Activated CD4-positive, alpha-beta T cell treated with anti-CD3 and anti-CD28 coated beads, Interleukin-10, Interleukin-2, amounts not matched to agents 100 ng/mL and 50 ng/mL, durations not matched to agents 16 hours and 8 hours (primary cell): ENCODE measurements around the gene OFD1.

Experiments used
- DNase-seq: peaks from one replicate; pipeline ENCODE4 v3.0.0-alpha.2; 2020

The OFD1 gene, protein sequence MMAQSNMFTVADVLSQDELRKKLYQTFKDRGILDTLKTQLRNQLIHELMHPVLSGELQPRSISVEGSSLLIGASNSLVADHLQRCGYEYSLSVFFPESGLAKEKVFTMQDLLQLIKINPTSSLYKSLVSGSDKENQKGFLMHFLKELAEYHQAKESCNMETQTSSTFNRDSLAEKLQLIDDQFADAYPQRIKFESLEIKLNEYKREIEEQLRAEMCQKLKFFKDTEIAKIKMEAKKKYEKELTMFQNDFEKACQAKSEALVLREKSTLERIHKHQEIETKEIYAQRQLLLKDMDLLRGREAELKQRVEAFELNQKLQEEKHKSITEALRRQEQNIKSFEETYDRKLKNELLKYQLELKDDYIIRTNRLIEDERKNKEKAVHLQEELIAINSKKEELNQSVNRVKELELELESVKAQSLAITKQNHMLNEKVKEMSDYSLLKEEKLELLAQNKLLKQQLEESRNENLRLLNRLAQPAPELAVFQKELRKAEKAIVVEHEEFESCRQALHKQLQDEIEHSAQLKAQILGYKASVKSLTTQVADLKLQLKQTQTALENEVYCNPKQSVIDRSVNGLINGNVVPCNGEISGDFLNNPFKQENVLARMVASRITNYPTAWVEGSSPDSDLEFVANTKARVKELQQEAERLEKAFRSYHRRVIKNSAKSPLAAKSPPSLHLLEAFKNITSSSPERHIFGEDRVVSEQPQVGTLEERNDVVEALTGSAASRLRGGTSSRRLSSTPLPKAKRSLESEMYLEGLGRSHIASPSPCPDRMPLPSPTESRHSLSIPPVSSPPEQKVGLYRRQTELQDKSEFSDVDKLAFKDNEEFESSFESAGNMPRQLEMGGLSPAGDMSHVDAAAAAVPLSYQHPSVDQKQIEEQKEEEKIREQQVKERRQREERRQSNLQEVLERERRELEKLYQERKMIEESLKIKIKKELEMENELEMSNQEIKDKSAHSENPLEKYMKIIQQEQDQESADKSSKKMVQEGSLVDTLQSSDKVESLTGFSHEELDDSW

DNA sequence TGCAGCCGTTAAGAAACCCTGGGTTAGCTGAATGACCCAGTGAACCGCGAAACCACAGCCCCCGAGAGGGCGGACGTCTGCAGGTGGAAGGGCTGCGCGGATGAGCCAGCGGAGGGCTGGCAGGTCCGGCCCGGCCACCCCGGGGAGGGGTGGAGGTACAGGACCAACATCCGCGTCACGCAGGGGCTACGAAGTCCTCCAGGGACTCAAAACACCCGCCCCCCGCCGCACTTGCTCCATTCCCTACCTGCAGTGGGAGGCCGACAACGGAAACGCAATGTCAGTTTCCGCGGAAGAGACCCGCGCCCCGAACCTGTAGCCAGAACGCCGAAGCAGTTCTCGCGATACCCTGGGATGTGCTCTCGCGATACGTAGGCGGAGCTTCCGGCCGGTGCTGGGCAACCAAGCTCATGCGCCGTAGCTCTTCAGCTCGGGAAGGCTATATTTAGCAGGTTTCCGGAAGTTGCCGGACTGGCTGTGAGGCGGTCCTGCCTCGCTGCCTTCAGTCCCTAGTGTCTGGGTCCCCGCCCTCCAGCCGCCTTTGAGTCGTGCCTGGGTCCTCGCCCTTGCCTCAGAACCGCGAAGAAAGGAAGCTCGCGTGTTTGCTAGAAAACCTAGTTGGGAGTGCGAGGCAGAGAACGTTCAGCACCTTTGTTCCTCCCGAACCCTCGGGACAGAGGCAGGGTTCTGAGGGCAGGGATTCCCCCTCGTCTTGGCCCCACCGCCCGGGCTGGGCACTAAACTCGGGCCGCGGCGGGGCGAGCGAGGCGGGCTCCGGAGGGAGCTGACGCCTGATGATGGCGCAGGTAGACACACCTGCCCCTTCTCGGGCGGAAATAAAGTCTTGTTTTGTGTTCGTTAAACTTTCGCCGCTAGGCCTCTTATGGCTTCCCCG lies at the start of gene OFD1, which contains the start of gene TRAPPC2:
OFD1 (plus strand) TSS at position 471 of the 895 bp plus-strand sequence; CDS start at position 795, 324 bp downstream.
TRAPPC2 (minus strand) TSS at position 343 of the 895 bp plus-strand sequence. CDS start 14,657 bp downstream, outside the sequence.
- DNase-seq: peak; percentile 97

DNA sequence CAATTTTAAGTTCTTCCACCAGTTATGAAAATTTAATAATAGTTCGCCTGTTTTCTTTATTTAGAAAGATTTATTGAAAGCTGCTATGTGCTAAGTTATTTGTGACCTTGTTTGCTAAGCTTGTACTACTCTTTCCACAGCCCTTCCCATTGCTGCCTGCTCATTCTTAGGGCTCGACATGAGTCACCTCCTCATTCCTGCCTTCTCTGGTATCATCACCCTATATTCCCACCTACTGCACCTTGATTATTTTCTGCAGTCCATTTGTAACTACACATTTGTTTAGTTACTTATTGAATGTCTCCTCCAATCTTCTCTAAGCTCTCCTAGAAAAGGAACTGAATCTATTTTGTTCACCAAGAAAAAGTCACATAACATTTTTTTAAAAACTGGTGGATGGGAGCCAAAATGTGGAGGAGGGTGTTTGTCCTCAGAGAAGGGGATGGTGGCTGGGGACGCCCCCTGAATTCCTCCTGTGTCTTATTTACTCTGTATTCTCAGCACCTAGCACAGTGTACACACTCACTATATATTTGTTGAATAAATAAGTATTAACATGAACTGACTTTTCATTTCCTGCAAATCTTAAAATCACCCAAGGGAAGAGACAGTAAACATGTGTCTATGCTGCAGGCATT lies 49.3 kb upstream of the OFD1 start:
- DNase-seq: no peak

DNA sequence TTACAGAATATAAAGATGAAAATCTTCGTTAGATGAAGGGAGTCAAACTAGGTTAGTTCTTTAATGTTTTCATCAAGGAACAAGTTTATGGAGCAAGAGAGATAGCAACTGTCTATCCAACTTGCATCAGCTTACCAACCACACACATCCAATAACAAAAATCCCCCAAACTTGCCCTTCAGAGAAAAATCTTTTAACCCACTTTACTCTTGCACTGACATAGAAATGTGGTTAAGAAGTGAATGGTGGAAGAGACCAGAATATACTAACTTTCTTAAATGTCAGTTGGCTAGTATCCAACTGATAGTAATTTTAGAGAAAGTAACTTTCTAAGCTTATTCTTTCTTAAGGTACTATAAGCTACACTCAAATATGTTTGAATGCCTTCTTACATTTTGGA lies 47.3 kb upstream of the OFD1 start:
- DNase-seq: no peak

DNA sequence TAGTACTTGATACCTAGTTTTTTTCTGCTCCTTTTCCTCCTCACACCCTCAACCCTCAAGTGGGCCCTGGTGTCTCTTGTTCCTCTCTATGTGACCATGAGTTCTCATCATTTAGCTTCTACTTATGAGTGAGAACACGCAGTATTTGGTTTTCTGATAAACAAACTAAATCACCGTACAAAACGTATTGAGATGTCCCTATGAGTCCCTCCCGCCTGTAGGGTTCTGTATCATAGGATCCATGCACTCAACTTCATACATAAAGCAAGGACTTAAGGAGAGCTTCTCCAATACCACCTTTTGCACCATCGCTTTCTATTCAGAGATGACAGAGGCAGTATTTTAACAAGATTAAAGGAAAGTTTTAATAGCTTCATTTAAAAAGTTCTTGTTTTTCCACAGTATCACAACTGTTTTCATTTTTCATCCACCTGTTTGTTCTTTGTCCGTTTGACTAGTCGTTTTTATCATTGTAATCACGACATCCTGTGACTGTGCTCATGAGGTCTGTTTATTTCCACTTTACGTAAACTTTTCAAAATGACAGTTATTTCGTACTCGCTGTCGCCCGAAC lies 46.1 kb upstream of the OFD1 start:
- no peak for DNase-seq

DNA sequence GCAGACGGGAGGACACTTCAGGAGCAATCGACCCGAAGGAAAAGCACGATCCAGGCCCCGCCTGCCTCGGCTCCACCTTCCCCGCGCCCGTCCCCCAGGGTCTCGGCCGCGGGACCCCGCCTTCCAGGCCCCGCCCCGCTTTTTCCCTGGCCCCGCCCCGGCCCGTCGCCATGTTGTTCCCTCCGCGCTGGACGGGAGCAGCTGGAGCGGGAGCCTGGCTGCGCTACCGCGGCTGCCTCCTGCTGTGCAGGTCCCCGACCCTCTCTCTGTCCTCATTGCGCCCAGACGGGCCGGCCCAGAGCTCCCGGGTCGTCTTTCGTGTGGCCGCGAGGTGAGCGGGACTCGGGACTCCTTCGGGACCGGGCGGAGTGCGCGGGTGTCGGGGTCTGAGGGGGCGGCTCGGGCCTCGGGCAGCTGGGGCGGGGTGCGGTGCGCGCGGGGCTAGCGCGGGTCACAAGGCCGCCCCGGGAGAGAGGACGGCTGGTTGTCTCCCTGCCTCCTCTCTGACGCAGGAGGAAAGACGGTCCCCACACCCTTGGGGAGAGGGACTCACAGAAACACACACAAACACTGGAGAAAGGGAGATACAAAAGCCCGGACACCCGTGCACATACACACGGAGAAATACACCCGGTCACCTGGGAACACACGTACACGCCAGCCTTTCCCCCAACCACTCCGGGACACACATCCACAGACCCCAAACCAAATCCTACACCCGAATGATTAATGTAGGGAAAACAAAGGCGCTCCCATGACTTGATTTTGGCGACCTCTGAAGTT lies 45.4 kb upstream of the OFD1 start, which contains the start of gene RAB9A:
RAB9A (plus strand) TSS at position 171 of the 783 bp plus-strand sequence. CDS start 19,619 bp downstream, outside the sequence.
- DNase-seq: peak; percentile 88

DNA sequence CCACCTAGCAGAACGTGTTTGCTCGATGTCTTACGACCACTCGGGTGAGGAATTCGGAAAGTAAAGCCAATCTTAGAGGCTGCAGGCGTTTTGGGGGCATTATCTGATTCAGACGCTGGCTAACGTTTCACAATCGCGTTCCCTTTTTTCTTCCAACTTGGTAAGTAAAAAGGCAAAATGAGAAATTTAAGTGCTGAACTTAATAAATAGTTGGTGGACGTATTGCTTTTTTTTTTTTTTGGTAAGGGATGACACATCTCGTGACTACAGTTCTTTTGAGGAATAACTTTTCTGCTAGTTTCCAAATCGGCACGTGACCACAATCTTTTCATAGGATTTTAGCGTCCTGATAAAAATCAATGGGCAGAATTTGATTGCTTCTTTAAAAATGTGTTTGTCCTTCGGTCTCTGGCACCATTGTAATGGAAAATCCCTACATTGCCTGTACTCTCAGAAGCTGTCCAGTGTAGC lies 44.8 kb upstream of the OFD1 start:
- DNase-seq: no peak

DNA sequence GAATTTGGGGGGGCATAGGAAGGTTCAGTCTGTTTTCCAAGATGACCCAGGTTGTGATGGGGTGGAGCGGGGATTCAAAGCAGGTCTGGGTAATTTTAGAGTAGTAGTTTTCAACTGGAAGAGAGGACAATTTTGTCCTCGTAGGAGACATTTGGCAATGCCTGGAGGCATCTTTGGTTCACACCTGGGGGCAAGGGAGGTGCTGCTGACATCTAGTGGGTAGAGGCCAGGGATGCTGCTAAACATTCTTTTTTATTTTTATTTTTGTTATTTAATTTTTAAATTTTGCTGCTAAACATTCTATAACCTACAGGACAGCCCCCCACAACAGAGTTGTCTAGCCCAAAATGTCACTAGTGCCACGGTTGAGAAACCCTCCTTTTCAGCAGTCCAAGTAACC lies 43.7 kb upstream of the OFD1 start:
- peak; percentile 21 for DNase-seq

DNA sequence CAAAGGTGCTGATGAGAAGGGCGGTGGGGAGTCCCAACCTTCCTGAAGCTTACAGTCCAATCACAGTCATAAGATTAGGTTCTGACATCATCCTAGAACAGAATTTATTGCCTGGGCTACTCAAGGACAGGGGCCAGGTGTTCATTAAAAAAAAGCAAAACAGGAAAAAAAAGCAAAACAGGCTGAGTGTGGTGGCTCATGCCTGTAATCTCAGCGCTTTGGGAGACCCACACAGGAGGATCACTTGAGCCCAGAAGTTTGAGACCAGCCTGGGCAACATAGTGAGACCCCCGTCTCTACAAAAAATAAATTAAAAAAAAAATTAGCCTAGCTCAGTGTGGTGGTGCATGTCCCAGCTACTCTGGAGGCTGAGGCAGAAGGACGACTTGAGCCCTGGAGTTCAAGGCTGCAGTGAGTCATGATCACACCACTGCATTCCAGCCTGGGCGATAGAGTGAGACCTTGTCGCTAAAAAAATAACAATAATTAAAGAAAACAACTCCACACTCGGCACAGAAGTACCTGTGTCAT lies 42.6 kb upstream of the OFD1 start:
- no peak for DNase-seq

DNA sequence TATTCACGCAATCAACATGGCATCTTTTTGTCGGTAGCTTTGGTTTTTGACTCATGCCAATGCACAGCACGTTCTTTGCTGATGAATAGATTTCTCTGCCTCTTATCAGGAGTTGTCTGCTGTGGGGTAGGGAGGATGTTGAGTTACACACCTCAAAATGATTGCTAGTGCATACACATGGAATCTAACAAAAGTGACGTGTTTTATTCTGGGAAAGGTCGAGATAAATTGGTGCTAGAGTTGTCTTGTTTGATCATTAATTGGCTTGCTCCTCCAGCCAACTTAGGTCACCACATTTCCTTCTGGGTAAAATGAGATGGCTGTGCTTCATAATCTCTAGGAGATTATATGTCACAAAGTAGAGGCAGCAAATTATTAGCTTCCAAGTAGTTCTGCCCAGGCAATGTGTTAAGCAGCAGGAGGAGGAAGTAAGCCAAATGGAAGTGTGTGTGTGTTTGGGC lies 41.7 kb upstream of the OFD1 start:
- DNase-seq: no peak

DNA sequence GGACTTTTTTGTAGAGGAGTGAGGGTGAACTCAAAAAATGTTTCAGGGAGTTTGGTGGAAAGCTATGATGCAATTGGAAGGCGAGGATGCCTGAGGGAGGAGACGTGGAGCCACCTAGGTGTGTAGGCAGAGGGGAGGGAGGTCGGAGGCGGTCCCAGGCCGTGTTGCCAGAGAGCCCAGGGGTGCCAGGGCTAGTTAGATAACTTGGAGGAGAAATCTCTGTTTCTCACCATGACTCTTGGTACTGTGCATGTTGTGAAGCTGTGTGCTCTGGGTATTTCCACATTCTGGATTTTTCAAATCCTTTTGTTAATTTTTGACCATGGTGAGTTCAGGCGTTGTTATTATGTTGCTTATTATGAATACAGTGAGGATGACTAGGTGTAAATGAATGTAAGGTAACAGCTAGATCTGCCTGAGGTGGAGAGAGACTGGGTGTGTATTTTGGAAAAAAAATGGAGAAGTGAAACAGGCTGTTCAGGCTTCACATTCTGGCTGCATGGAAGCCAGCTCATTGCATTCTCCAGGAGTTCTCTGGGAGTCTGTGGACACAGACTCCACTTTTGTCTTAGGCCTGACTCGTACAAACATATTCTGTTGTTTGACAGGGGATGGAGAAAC lies 41.1 kb upstream of the OFD1 start:
- DNase-seq: no peak

DNA sequence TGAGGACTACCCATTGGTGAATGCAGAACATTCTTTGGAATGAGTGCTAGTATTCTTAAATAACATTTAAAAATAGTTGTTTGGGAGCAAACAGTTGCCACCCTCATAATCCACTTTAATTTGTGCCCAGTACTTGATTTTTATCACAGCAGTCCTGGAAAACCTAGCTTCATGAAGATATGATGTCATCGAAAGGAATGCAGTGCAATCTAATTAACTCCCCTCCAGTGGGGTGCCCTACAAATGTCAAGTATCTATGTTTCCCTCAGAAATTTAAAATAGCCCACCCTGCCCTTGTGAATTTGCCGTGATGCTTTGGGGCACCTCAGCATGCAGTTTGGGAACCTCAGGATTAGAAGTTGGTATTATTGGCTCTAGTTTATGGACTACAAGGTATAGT lies 40.2 kb upstream of the OFD1 start:
- DNase-seq: no peak

DNA sequence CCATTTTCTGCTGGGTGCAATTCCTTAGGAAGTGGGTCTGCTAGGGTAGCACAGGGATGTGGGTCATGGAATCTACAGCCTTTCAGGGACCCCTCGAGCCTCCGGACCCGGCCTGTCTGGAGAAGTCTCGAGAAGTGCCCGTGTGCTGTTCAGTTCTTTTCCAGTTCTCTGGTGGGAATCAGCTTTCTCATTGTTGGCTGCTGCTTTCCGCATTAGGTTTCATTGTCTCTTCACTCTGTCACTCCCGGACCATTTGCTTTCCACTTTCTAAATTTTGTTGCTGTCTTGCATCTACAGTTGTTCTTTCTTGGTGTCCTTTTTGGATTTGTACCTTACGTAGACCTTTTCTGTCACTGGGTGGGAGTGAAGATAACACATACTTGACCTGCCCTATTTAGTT lies 39.6 kb upstream of the OFD1 start:
- DNase-seq: no peak

DNA sequence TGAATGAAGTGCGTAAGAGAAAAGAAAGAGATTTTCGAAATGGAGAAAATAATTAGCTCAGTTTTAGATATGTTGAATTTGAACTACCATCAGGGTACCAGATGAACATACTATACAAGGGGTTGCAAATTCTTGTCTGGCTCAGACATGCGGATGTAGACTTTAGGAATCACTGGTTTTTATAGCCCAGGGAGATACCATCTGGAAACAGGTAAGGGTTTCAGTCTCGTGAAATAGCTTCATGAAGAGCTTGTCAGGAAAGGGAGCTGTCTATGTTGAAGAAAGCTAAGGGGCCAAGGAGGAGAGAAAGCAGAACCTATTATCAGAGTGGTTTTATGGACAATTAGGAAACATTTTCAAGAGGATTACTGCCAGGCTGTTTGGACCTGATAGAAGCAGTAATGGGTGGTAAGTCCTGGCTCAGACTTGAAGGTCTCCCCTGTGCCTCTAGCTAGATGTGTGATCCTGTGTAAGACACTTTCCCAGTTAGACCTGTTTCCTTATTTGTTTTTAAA lies 38.9 kb upstream of the OFD1 start:
- no peak for DNase-seq

DNA sequence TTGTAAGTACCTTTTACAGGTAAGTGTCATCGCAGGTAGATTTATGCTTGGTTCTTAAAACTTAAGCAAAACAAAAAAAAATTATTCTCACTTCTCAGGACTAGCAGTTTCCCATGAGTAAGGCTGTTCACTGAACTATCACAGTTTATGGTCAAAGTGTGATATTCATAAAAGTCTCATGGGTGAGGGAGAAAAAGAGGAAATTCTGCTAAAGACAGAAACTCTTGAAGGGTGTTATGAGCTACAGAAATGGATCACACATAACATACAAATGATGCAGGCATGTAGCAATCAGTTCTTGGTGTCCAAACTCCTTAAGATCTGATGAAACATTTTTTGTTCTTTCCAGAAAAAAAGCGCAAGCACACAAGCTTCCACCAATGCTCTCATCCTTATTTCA lies 37.1 kb upstream of the OFD1 start:
- DNase-seq: no peak

DNA sequence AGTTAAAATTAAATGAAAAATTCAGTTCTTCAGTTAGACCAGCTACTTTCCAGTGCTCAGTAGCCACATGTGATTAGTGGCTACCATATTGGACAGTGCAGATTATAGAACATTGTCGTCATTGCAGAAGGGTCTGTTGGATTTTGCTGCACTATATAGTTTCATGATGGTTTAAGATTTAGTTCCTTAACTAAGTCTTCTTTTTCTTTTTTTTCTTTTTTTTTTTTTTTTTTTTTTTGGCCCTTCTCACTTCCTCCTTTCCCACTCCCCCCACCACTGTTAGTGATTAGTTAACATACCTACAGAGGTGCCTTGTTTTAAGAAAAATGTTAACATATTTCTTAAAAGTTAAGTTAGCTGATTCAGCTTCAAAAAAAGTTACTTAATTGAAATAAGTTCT lies 36.6 kb upstream of the OFD1 start:
- DNase-seq: no peak

DNA sequence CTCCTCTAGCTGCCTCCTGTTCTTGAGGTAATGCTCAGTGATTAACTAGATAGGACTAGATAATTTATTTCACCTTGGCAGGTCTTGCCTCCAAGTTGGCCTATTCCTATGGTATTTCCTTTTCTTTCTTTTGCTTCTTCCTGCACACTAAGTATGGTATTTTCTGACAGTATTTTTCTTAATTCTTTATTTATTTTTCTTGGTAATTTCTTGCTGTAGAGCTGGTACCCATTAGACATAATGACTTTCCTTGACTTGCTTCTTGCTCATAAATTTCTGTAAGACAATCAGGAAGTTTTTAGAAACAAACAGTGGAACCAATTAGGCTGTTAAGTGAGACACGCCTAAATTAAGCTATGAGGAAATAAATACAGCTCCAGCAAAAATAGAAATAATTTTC lies 36.1 kb upstream of the OFD1 start:
- DNase-seq: no peak

DNA sequence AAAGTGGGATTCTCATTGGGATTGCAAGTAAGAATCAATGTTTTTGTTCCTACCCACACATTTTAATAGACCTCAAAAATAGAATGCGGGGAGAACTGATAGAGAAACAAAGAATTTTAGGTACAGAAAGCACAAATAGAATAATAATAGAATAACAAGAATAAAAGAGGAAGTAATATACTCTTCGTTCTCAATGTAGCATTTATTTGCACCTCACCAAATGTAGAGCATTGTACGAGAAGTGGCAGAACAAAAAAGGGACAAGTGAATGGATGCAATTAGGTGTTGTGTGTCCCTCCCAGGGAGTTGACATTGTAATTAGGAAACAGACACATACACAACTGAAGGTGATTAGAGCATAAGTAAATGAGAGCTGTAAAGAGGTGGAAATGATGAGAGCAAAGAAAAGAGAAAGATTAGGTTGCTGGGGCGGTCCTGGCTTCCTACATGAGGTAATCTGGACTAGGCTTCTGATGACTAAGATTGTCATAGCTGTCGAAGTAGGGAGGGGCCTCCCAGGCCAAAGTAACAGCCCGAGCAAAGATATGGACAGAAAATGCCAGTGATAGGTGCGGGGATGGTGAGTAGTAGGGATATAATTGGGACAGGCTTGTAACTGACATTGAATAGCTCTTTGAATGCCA lies 35.2 kb upstream of the OFD1 start:
- DNase-seq: peak; percentile 8

DNA sequence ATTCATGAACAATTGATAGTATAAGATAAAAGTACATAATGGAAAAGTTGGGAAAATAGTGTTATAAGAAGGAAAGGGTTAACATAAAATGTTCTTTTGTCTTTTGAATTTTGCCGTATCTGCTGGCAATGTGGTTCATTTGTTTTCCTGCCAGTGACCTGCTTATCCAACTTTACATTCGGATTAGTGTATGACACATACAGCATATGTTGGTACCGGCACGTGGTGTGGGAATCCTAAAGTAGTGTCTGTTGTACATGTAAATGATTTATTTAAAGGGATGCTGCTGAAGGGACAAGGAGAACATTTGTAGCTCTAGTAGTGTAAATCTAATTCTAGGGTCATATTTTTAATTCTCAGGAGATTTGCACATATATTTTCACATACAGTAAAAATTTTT lies 34.2 kb upstream of the OFD1 start:
- DNase-seq: no peak
